HEK293 (cell line): ENCODE results near the gene UCKL1.
"Not testable (repeated sequence)": the region's sequence is repeated elsewhere in the genome, so short reads cannot be mapped to it uniquely, and the experiment has no call there.

ENCODE experiments used
- KLF10 ChIP-seq: fragments of 450-650 bp; IDR thresholded peaks from 2 replicates; pipeline ENCODE4 v1.5.1; 2018; ENCODE audit warnings: missing biosample characterization, mild to moderate bottlenecking, missing genetic modification characterization
- MYNN ChIP-seq: fragments of 450-650 bp; formaldehyde crosslinking; IDR thresholded peaks from 2 replicates; pipeline ENCODE4 v1.5.1; 2016; ENCODE audit warnings: missing biosample characterization, missing genetic modification characterization, borderline replicate concordance
- OSR2 ChIP-seq: fragments of 450-650 bp; formaldehyde crosslinking; IDR thresholded peaks from 2 replicates; pipeline ENCODE4 v1.5.1; 2016; ENCODE audit warnings: missing biosample characterization, missing genetic modification characterization
- TCF7L2 ChIP-seq: IDR thresholded peaks from 2 replicates; pipeline ENCODE4 v1.6.1; 2011; ENCODE audit warnings: low read depth, mild to moderate bottlenecking, inconsistent platforms, low read length, moderate library complexity, borderline replicate concordance
- ZBTB1 ChIP-seq: fragments of 450-650 bp; formaldehyde crosslinking; IDR thresholded peaks from 2 replicates; pipeline ENCODE4 v1.5.1; 2016; ENCODE audit warnings: missing biosample characterization, missing genetic modification characterization
- ZBTB49 ChIP-seq: fragments of 450-650 bp; formaldehyde crosslinking; IDR thresholded peaks from 2 replicates; pipeline ENCODE4 v1.5.1; 2016; ENCODE audit warnings: missing biosample characterization, missing genetic modification characterization, low read depth
- ZNF19 ChIP-seq: fragments of 450-650 bp; formaldehyde crosslinking; IDR thresholded peaks from 2 replicates; pipeline ENCODE4; 2016; ENCODE audit warnings: missing biosample characterization, missing genetic modification characterization, low read depth
- ZNF423 ChIP-seq: fragments of 450-650 bp; formaldehyde crosslinking; IDR thresholded peaks from 2 replicates; pipeline ENCODE4 v1.5.1; 2016; ENCODE audit warnings: missing biosample characterization, missing genetic modification characterization
- ZNF521 ChIP-seq: fragments of 450-650 bp; formaldehyde crosslinking; IDR thresholded peaks from 2 replicates; pipeline ENCODE4 v1.5.1; 2017; ENCODE audit warnings: missing biosample characterization, mild to moderate bottlenecking, missing genetic modification characterization
- TF ChIP-seq, protein P1 (sequence below): fragments of 450-650 bp; formaldehyde crosslinking; IDR thresholded peaks from 2 replicates; pipeline ENCODE4 v1.5.1; 2016; ENCODE audit warnings: missing biosample characterization, missing genetic modification characterization
- TF ChIP-seq, protein P2 (sequence below): fragments of 450-650 bp; formaldehyde crosslinking; IDR thresholded peaks from 2 replicates; pipeline ENCODE4 v1.5.1; 2017; ENCODE audit warnings: missing biosample characterization, missing genetic modification characterization
- TF ChIP-seq, protein P3 (sequence below): fragments of 450-650 bp; formaldehyde crosslinking; IDR thresholded peaks from 2 replicates; pipeline ENCODE4 v1.5.1; 2016; ENCODE audit warnings: missing biosample characterization, missing genetic modification characterization

DNA sequence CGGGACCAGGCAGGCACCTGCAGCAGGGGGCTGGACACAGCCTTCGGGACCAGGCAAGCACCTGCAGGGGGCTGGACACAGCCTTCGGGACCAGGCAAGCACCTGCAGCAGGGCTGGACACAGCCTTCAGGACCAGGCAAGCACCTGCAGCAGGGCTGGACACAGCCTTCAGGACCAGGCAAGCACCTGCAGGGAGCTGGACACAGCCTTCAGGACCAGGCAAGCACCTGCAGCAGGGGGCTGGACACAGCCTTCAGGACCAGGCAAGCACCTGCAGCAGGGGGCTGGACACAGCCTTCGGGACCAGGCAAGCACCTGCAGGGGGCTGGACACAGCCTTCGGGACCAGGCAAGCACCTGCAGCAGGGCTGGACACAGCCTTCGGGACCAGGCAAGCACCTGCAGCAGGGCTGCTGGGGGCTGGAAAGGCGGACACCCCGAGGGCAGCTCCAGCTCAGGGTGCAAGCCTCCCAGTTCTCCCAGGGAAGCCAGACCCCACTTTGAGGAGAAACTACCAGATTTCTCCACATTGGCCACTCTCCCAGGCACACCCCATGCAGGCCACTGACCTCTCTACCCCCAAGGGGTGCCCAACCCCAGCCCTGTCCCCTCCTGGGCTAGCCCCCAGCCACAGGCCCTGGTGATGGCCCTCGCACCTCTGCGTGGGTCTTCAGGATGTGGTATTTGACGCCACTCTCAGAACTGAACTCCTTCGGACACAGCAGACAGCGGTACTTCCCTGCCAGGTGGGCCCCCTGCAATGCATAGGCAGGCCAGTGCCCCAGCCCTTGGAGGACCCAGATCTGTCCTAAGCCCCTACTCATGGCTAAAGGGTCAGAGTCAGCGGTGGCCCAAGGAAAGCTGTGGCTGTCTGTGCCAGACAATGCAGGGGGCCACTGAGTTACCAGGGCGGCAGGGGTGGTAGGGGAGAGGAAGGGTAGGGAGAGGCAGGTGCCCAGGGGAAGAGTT is 4.7 kb upstream of the UCKL1 start:
- TF ChIP-seq, protein P1, sequence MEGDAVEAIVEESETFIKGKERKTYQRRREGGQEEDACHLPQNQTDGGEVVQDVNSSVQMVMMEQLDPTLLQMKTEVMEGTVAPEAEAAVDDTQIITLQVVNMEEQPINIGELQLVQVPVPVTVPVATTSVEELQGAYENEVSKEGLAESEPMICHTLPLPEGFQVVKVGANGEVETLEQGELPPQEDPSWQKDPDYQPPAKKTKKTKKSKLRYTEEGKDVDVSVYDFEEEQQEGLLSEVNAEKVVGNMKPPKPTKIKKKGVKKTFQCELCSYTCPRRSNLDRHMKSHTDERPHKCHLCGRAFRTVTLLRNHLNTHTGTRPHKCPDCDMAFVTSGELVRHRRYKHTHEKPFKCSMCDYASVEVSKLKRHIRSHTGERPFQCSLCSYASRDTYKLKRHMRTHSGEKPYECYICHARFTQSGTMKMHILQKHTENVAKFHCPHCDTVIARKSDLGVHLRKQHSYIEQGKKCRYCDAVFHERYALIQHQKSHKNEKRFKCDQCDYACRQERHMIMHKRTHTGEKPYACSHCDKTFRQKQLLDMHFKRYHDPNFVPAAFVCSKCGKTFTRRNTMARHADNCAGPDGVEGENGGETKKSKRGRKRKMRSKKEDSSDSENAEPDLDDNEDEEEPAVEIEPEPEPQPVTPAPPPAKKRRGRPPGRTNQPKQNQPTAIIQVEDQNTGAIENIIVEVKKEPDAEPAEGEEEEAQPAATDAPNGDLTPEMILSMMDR (tag by site-specific recombination), result not testable (repeated sequence)
- TF ChIP-seq, protein P2, sequence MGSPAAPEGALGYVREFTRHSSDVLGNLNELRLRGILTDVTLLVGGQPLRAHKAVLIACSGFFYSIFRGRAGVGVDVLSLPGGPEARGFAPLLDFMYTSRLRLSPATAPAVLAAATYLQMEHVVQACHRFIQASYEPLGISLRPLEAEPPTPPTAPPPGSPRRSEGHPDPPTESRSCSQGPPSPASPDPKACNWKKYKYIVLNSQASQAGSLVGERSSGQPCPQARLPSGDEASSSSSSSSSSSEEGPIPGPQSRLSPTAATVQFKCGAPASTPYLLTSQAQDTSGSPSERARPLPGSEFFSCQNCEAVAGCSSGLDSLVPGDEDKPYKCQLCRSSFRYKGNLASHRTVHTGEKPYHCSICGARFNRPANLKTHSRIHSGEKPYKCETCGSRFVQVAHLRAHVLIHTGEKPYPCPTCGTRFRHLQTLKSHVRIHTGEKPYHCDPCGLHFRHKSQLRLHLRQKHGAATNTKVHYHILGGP (tag by site-specific recombination), result not testable (repeated sequence)
- TF ChIP-seq, protein P3, sequence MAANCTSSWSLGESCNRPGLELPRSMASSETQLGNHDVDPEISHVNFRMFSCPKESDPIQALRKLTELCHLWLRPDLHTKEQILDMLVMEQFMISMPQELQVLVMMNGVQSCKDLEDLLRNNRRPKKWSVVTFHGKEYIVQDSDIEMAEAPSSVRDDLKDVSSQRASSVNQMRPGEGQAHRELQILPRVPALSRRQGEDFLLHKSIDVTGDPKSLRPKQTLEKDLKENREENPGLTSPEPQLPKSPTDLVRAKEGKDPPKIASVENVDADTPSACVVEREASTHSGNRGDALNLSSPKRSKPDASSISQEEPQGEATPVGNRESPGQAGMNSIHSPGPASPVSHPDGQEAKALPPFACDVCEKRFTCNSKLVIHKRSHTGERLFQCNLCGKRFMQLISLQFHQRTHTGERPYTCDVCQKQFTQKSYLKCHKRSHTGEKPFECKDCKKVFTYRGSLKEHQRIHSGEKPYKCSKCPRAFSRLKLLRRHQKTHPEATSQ (tag by site-specific recombination), result not testable (repeated sequence)
- TF ChIP-seq ZNF19 (tag by site-specific recombination); TCF7L2; ZNF521 (tag by site-specific recombination); MYNN (tag by site-specific recombination); ZNF423 (tag by site-specific recombination); KLF10 (tag by site-specific recombination); OSR2 (tag by site-specific recombination); ZBTB1 (tag by site-specific recombination); ZBTB49 (tag by site-specific recombination): not testable (repeated sequence)
